Measurements from ENCODE around the gene LGALS1.
A peak's percentile ranks its signal among the peaks of the same experiment; 100 is the strongest.
"Not testable (repeated sequence)": the region's sequence is repeated elsewhere in the genome, so short reads cannot be mapped to it uniquely, and the experiment has no call there.

Gene LGALS1

DNA sequence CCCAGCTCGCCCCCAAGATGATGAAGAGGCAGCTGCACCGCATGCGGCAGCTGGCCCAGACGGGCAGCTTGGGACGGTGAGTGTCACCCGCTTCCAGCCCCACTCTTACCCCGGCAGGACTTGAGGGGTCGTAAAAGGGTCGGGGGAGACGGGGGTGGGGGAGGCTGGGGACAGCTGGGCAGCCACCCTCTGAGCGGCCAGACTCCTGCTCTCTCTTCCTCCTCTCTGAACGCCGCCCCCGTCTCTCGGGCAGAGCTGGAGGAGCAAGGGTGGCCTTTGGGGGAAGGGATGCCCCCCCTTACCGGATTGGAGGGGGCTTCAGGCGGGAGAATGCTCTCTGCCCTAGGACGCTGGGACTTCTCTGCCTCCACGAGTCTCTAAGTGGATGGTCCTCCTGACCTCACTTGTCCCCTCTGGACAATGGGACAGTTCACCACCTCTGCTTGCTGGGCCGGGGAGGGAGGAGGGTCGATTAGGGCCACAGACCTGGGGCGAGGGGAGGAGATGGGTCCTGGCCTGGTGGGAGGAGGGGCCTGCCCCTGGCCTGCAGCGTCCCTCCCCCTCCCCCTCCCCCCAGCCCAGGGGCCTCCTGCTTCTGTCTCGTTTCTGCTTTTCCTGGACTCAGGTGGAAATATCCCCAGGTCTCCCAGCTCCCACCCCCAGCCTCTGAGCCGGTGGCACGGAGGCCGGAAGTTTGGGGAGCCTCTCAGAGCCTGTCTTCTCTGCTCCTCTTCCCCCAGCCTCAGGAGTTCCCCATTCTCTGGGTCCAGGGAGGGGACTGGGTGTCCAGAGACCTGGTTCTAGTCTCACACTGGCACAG is 35.5 kb upstream of the LGALS1 start:
- no peak for DNase-seq

DNA sequence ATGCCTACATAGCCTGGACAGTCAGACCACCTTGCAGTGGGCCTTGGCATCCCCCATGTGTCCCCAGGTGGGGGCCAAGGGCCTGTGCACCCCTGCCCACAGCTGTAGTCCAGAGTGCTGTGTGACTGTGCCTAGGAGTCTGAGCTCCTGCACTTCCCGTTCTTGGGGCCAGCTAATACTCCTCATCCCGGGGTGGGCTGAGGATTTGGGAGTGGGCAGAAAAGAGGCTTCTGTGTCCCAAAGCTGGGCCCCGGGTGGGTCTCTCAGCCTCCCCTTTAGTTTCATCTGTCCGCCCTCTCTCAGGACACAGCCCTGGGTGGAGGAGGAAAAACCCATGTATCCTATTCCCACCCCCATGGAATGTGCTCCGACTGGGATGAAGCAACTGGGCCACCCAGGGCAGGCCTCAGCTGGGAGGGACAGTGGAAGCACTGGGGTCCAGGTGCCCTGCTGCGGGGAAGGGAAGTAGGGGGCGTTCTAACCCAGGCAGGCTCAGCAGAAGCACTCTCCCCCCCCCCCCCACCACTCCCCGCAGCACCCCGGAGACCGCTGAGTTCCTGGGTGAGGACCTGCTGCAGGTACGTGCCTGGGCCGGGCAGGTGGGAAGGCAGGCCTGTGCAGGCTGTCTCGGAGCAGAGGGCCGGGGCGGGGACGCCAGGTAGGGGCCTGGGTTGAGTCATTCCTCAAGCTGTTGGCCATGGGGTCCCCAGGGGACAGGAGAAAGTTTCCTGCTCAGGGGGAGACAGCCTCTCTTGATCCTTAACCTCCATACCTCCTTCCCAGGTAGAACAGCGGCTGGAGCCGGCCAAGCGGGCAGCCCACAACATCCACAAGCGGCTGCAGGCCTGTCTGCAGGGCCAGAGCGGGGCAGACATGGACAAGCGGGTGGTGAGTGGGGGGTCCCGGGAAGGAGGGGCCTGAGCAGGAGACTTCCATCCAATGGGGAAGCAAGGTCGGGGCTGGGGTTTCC is 34.6 kb upstream of the LGALS1 start:
- no peak for DNase-seq

DNA sequence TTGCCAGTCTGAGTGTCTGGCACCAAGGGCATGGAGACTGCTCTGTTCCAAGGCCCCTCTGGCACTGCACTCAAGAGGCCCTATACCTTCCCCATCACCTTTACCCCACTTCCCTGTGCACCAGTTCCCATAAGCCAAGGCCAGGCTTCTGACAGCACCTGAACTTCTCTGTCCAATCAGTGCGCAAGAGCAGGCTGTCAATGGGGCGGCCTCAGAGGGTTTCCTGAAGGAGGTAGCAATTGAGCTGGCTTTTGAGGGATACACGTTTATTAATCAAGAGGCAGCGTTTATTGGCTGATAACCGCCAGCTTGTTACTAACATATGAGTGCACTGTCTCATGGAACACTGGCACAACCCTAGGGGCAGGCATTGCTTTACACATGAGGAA is 33.9 kb upstream of the LGALS1 start:
- no peak for DNase-seq

DNA sequence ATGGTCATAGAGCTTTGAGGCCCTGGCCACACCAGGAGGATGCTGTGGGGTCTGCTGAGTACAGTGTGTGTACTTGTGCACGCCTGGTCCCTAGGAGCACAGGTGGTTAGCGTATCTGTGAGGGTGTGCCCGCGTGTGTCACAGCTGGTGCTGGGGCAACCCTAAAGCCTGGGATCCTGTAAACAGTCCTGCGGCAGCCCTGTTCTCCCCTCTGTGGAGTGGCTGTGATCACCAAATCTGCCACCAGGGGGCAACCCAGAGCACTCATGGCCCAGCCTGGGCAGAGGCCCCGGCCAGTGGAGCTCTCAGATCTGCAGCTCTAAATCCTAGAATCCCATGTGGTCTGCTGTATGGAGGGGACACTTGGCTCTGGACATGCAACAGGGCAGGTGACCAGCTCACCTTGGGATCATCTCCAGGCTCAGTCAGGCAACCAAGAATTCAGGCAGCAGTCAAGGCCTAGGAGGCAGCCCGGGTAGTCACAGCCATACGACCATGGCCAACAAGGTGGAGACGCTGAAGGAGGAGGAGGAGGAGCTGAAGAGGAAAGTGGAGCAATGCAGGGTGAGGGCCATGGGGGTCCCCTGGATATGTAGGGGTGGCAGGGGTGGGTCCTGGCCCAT is 32.1 kb upstream of the LGALS1 start:
- DNase-seq = peak; percentile 56 to 74

DNA sequence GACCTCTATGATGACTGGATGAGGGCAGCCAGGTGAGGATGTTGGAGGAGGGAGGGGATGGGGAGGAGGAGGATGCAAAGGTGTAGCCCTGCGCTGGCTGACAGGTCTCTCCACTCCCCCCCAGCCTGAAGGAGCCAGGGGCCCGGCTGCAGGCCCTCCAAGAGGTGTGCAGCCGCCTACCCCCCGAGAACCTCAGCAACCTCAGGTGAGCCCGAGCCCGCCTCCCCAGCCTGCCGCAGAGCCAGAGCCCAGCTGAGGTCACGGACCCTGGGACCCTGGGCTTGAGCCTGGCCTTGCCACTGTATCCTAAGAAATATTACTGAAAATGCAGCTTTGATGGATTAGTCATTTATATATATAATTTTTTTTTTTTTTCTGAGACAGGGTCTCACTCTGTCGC is 28.1 kb upstream of the LGALS1 start:
- DNase-seq = no peak

DNA sequence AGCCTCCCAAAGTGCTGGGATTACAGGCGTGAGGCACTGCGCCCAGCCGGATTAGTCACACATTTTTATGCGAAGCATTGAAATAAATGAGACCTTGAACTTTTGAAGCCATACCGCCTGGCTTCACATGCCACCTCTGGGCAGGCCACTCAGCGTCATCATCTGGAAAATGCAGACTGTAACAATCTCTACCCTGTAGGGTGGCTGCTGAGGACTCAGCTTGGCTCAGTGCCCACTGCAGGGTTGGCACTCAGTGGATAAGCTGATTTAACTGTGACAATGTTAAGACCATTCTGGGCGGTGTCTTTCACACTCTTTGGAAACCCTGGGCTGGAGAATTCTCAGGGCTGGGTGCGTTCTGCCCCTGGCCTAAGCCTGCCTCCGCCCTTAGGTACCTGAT is 27.5 kb upstream of the LGALS1 start:
- DNase-seq = no peak

DNA sequence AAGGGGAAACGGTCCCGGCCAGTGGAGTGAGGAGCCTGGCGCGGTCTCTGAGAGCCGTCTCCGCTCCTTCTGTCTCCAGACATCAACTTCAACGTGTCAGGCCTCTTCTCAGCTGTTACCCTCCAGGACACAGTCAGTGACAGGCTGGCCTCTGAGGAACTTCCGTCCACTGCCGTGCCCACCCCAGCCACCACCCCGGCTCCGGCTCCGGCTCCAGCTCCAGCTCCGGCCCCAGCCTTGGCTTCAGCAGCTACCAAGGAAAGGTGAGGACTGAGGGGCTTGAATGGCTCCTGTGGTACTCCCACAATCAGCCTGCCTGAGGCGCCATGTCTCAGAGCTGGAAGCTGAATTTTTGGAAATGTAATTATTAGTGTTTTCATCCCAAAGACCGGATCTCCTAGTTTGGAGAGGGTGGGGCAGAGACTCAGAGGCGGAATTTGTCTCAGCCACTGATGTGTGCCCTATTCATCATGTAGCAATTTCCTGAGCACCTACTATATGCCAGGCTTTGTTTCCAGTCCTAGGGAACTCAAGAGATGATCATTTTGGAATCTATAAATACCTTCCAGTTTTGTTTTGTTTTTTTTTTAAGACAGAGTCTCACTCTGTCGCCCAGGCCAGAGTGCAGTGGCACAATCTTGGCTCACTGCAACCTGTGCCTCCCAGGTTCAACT is 24.8 kb upstream of the LGALS1 start:
- DNase-seq = no peak

DNA sequence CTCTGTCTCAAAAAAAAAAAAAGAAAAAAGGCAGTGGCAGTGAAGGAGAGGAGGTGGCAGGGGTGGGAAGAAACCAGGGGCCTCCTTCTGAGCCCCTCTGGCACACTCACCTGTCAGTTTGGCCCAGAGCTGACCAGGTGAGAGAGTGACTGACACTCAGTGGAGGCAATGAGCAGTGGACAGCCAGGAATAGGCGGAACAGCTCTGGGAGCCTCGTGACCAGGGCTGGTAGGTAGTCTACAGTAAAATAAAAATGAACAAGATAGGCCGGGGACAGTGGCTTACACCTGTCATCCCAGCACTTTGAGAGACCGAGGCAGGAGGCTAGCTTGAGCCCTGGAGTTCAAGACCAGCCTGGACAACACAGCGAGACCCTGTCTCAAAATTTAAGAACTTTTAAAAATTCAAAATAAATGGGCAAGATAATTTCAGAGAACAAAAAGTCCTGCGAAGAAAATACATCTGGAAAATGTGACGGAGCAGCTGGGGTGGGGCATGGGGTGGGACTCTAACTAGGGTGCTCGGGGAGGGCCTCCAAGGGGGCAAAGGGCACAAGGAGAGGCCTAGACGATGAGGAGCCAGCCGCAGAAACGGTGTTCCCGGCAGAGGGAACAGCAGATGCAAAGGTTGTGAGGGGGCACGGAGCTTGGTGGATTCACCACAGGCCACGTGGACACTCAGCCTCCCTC is 20.7 kb upstream of the LGALS1 start:
- DNase-seq = no peak

DNA sequence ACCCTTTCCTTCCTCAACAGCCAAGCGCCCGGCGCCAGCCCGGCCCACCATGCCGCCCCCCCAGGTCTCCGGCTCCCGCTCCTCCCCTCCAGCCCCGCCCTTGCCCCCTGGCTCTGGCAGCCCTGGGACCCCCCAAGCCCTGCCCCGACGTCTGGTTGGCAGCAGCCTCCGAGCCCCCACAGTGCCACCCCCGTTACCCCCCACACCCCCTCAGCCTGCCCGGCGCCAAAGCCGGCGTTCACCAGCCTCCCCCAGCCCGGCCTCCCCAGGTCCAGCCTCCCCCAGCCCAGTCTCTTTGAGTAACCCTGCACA is 20.2 kb upstream of the LGALS1 start:
- DNase-seq = no peak

DNA sequence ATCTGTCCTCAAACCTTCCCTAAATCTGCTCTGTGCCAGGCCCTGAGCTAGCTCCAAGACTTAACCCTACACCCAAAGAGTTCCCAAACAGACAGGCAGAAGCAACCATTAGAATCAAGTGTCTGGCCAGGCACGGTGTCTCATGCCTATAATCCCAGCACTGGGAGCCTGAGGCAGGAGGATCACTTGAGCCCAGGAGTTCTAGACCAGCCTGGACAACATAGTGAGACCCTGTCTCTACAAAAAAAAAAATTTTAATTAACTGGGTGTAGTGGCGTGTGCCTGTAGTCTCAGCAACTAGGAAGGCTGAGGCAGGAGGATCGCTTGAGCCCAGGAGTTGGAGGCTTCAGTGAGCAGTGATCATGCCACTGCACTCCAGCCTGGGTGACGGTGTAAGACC is 18.9 kb upstream of the LGALS1 start:
- DNase-seq = not testable (repeated sequence)

DNA sequence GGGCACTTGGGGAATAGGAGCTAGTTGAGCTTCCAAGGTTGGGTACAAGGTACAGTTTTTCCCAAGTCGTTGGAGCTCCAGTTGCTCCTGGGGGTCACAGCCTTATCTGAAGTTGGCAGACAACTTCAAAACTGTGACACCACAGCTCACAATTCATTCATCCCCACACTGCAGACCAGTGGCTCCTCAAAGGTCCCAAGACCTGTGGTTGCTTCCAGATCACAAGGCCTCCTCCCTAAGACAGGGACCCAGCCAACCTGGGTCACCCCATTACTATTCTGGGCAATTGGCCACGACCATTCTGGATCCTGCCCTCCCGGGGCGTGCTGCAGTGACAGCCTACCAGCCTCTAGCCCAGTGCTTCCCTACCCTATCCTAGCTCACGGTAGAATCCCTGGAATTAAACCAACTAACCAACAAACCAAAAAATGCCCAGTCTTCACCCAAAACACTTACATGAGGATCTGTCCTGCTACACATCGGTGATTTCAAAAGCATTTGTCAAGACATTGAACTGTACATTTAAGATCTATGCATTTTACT is 17.8 kb upstream of the LGALS1 start:
- DNase-seq = no peak

DNA sequence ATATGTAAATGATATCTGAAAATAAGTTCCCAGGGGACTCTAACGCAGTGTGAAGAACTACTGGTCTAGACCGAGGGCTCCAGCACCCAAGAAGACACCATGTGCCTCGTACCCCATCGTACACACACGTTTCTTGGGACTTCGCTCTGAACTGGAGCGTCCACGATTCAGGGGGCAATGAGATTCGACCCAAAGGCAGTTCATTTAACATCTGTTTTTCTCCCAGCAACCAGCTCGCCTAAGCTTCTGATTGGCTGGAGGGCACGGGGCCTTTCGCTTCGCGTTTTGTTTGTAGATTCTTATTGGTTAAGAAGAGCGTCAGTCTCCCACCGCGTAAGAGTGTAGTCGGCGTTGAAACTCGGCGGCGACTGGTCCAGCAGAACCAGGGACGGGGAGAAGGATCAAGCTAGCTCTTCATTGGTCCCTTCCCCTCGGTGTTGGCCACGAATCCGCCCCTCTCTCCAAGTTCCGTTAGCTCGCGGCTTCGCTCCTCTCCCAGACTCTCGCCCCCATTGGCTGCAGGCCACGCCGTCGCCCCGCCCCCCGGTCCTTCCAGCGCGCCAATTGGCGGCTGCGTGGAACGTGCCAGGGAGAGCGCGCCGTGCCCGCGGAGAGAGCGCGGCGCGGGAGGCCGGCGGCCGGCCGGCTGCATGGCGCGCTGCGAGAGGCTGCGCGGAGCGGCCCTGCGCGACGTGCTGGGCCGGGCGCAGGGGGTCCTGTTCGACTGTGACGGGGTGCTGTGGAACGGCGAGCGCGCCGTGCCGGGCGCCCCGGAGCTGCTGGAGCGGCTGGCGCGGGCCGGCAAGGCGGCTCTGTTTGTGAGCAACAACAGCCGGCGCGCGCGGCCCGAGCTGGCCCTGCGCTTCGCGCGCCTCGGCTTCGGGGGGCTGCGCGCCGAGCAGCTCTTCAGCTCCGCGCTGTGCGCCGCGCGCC is 17.0 kb upstream of the LGALS1 start, which contains the start of gene PDXP:
Gene PDXP (plus strand): TSS at position 591 of the 933 bp plus-strand sequence. CDS start 60 bp downstream, at position 651.
- DNase-seq = peak; percentile 98 to 99

DNA sequence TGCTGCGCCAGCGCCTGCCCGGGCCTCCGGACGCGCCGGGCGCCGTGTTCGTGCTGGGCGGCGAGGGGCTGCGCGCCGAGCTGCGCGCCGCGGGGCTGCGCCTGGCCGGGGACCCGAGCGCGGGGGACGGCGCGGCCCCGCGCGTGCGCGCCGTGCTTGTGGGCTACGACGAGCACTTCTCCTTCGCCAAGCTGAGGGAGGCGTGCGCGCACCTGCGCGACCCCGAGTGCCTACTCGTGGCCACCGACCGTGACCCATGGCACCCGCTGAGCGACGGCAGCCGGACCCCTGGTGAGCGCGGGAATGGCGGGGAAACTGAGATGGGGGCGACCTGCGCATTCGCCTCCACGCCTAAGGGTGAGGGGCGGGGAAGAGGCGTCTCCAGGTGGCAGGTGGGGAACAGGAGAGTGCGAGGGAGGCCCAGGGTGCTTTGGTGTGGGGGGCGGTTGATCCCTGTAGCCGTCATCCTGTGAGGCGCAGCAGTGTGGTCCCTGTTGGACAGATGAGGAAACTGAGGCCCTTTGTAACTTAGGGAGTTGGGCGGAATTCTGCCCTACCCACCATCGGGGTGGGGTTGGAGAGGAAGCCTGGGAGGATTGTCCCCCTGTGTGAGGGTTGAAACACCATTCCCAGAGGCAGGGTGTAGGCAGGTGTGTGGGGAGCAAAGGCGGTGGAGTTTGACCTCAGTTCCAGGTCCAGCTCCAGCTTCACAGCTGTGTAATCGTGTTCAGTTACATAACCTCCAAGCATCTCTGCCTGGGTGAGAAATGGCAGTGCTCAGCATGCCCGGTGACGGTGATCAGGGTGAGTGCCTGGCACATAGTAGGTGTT is 16.2 kb upstream of the LGALS1 start:
- no peak for DNase-seq

DNA sequence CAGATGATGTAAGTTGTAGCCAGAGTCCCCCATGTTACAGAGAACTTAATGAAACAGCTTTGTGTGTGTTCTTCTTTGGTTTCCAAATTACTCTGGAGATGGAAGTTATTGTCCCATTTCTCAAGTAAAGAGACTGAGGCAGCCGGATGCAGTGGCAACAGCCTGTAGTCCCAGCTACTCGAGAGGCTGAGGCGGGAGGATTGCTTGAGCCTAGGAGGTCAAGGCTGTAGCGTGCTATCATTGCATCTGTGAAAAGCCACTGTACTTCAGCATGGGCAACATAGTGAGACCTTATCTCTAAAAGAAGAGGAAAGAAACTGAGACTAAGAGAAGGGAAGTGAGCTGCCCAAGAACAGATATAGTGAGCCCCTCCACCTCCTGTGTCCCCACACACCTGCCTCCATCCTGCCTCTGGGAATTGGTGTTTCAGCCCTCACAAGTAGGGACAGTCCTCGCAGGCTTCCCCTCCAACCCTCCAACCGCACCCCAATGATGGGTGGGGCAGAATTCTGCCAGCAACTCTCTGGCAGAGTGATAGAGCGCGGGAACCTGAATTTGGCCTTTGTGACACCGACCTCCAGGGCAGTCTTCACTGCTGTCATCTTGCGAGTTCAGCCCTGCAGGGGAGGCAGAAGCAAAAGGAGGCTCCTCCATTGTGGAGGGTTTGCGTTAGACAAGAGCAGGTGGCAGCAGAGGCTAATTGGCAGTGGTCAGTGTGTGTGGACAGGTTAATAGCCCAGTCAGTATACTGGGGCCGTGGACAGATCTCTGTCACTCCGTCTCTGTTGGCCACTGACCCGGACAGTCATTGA is 15.3 kb upstream of the LGALS1 start:
- DNase-seq = no peak

DNA sequence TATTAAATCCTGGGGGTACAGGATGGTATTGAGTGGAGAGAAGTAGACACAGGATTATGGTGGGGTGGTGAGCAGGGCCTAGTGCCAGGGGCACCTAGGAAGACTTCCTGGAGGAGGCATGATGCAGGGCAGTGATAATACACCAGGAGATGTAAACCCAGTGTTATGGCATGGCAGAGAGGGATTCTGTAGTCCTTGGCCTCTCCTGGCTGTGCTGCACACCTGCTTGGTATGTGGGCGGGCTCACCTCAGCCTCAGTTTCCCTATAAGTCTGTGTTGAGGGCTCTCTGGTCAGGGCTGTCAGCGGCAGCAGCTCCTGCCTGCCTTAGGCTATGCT is 14.8 kb upstream of the LGALS1 start:
- no peak for DNase-seq

DNA sequence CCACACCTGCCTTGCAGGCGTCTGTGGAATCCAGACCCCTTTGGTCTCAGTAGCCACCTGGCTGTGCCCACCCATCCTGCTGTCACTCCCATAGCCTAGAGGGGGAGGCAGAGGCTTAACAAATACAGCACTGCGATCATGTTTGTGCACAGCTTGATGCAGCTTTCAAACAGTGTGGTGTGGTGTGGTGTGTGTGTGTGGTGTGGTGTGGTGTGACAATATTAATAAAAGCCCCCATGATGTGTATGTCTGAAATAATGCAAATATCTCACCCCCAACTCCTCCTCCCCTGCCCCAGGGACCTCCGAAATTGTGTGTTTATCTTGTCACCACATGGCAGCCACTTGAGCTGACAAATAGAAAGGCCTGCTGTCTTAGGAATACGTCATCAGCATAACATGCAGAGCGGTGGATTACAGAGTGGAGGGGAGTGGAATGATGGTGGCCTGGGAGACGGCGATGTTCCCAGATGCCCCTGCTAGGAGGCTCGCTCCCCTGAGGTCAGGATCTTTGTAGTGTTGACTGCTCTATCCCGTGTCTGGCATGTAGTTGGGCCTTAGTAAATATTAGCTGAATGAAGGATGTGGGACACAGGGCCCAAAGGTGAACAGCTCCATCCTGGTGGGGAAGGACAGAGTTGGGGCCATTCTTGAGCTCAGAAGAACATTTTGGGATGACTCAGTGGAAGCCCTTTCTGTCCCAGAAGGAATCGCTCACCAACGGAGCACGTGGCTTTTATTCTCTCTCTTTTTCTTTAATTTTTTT is 14.1 kb upstream of the LGALS1 start:
- DNase-seq = peak; percentile 70 to 71

DNA sequence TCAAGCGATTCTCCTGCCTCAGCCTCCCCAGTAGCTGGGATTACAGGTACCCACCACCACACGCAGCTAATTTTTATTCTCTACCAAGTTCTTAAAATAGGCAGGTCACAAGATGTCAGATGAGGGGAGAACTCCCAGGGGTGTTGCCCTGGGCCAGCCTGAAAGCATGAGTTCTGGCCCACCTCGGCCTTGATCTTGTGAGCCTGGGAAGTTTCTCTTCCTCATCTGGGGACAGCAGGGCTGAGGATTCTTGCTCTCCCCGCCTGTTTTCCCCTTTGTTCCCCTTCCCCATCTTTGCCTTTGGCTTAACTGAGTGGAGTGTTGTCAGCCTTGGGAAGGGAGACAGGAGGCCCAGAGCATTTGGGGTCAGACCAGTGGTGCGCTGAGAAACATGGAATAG is 13.4 kb upstream of the LGALS1 start:
- DNase-seq = no peak

DNA sequence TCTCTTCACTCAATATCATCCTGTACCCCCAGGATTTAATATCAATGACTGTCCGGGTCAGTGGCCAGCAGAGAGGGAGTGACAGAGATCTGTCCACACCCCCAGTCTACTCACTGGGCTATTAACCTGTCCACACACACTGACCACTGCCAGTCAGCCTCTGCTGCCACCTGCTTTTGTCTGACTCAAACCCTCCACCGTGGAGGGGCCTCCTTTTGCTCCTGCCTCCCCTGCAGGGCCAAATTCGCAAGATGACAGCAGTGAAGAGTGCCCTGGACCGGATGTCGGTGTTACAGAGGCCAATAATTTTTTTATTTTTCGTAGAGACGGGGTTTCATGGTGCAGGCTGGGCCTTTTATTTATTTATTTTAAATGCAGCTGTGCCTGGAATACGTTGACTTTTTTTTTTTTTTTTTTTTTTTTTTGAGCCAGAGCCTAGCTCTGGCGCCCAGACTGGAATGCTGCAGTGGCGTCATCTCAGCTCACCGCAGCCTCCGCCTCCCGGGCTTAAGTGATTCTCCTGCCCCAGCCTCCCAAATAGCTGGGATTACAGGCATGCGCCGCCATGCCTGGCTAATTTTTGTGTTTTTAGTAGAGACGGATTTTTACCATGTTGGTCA is 11.8 kb upstream of the LGALS1 start:
- no peak for DNase-seq
